ENCODE data around the gene ZNF414.

The ZNF414 gene

DNA sequence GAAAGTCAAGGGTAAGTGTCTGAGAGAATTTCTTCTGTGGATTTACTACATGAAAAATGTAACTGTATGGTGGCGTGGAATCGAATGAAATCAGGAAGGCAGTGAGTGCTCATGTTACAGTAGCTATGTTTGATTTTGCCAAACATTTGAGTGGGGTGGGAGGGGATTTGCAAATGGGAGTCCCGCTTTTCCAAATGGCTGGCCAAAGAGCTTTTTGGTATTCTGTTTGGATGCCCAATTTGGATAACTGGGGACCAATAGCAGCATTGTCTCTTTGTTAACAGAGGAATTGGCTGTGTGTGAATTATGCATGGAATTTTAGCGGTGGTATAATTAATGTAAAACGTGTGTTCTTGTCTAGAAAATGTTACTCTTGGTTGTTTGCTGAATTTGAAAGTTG is 51.4 kb downstream of the ZNF414 start:
- Histone ChIP-seq H3K4me3 (ENCODE audit: low read length) (no peak overlapping the region), H2AFZ (ENCODE audit: low read depth, low read length) (no peak overlapping the region), H3K36me3 (ENCODE audit: insufficient read depth, low read length) (peaks cover 79% of the 10 kb centered on the region), H3K9me3 (ENCODE audit: low read length) (no peaks in the 10 kb centered on the region), H3K27me3 (ENCODE audit: insufficient read depth, low read length) (no peaks in the 10 kb centered on the region), H3K4me1 (ENCODE audit: insufficient read depth, low read length) (peaks cover 20% of the 10 kb centered on the region)

DNA sequence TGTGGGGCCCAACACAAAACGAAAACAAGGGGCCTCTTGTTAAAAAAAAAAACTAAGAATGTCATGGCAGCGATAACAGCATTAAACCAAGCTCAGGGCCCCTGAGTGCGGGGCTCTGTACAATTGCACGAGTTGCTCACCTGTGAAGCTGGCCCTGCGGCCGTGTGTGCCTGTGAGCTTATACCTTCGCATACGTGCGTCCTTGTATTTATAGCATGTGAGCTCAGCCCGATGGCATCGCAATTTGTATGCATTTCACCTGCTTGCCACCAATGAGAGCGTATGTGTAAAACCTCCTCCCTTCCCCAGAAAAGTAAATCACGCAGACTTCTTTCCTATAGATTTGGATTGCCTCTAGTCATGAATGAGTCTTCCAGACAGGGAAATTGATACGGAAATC is 52.1 kb downstream of the ZNF414 start:
- Histone ChIP-seq H3K27me3 (ENCODE audit: insufficient read depth, low read length) (no peaks in the 10 kb centered on the region), H2AFZ (ENCODE audit: low read depth, low read length) (no peak overlapping the region), H3K4me1 (ENCODE audit: insufficient read depth, low read length) (peaks cover 20% of the 10 kb centered on the region), H3K9me3 (ENCODE audit: low read length) (no peaks in the 10 kb centered on the region), H3K4me3 (ENCODE audit: low read length) (no peak overlapping the region), H3K36me3 (ENCODE audit: insufficient read depth, low read length) (peaks cover 79% of the 10 kb centered on the region)

DNA sequence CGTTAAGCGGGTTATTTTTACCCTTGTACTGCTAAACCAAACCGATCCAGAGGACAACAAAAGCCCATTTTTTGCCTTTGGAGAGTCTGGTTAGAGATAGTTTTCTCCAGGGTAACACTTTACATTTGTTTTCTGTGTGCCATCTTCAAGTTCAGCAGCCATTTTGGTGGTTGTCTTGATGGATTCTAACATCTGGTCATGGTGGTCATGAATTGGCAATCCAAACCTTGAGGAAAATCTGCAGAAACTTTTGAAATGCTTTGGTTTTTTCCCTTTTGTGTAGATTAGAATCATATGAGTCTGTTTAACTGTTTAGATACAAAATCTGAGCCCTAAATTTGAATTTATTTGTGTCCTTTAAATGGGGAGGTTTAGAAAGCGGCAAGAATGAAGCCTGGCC is 52.6 kb downstream of the ZNF414 start:
- Histone ChIP-seq H3K9me3 (ENCODE audit: low read length) (no peaks in the 10 kb centered on the region), H2AFZ (ENCODE audit: low read depth, low read length) (no peak overlapping the region), H3K4me1 (ENCODE audit: insufficient read depth, low read length) (peaks cover 20% of the 10 kb centered on the region), H3K4me3 (ENCODE audit: low read length) (no peak overlapping the region), H3K27me3 (ENCODE audit: insufficient read depth, low read length) (no peaks in the 10 kb centered on the region), H3K36me3 (ENCODE audit: insufficient read depth, low read length) (peaks cover 80% of the 10 kb centered on the region)

DNA sequence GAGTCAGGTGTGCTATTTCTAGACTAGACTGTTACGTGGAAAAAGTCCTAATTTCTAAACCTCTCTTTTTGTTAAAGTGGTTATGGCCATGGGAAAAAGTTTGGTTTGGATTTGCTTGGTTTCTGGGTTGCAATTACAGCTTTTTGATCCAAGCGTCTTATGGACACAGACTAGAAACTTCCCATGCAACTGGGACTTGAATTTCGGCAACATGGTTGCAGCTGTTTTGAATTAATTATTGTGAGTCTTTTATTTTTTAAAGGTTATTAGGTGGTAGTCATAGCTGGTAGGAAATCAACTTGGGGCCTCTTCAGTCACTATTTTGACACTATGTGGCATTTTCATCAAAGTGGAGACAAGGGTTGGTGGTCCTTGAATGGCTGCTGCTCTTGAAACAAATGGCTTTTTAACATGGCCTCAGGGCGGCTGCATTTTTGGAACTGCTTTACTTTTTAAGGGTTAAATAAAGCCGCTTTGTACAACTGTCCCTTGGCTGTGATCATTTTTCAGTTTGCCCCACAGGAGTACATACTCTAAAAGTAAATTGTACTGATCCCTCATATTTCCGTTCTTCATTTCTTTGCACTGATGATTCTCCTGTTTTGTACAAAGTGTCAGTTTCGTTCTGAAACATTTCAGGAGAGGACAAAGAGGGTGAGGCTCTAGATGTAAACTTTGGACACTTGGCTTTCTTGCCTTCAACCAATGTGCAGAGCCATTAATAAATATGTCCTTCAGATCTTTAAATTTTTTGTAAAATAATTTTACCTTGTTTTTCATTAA is 53.3 kb downstream of the ZNF414 start:
- H3K27me3 ChIP-seq (ENCODE audit: insufficient read depth, low read length), result no peaks in the 10 kb centered on the region

More for the DNA sequence above, 53.3 kb downstream of the ZNF414 start:
- Histone ChIP-seq H3K9me3 (ENCODE audit: low read length) (no peaks in the 10 kb centered on the region), H3K4me1 (ENCODE audit: insufficient read depth, low read length) (peaks cover 20% of the 10 kb centered on the region), H3K36me3 (ENCODE audit: insufficient read depth, low read length) (peaks cover 80% of the 10 kb centered on the region), H3K4me3 (ENCODE audit: low read length) (no peak overlapping the region), H2AFZ (ENCODE audit: low read depth, low read length) (no peak overlapping the region)

All from neuron (in vitro differentiated cells).